DND-41 (cell line): Measurements from ENCODE around the gene MFSD6.

ENCODE experiments used
- CTCF ChIP-seq: IDR thresholded peaks from 2 replicates; pipeline ENCODE4 v1.5.1; 2012; ENCODE audit warnings: borderline replicate concordance, low read length, moderate library complexity, mild to moderate bottlenecking; ENCODE audit not compliant: poor library complexity, severe bottlenecking; ENCODE audit errors: extremely low read depth
- EZH2 ChIP-seq: IDR thresholded peaks from 3 replicates; pipeline ENCODE4 v1.6.1; 2012; ENCODE audit warnings: borderline replicate concordance, low read depth, mild to moderate bottlenecking, moderate library complexity, low read length, inconsistent platforms; ENCODE audit not compliant: severe bottlenecking

- no peak for TF ChIP-seq CTCF
- no peak for TF ChIP-seq EZH2
Observed at GRCh38 chr2:190515687-190516086, 107.5 kb downstream of the MFSD6 start.
